Omental fat pad (tissue), 4 donors: ENCODE measurements around the gene MALRD1. TPM values are rescaled to one million over a fixed set of nuclear protein-coding genes. Genes with fewer than 3 reads are reported as not detected.

ENCODE experiments used
- ATAC-seq: fragments of 150-250 bp; one replicate; pipeline ENCODE4 v1.9.1; 2016; ENCODE audit warnings: mild to moderate bottlenecking, moderate library complexity; ENCODE audit not compliant: low FRiP score
- DNase-seq: peaks from one replicate; pipeline ENCODE4 v3.0.0-alpha.2; 2019; ENCODE audit warnings: low spot score
- total RNA-seq, 4 donors: library from RNA; depleted of rRNA; stranded (reverse); fragments of >200 nt; gene quantifications; one replicate each; pipeline ENCODE4 v1.1.0, GENCODE V29; 2016
- TF ChIP-seq, protein P1 (sequence below), 3 donors: fragments of 450-650 bp; IDR thresholded peaks; one replicate each; pipeline ENCODE4 v1.5.1; 2016 to 2017; ENCODE audit warnings: antibody characterized with exemption in 3 of 3, mild to moderate bottlenecking in 3 of 3, moderate library complexity in 2 of 3

Gene MALRD1
- total RNA-seq, 4 donors from 2014 or later: 0.93 to 2.4 (median 1.4) TPM

DNA sequence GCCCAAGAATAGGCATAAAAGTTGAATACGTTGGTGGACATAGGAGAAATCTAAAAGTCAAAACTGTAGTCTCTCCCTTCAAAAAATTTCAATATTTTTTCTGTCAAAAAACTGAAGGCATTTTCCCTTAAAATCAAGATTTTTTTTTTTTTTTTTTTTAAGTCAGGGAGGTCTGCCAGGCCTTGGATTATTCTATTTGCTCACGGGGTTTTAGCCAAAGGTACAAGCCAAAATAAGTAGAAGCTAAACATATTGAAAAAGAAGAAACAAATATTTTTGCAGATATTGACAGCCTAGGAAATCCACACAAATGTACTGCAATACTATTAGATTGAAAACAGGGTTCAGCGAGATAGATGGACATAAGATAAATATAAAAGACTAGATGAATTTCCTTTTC lies 577.6 kb downstream of the MALRD1 start:
- TF ChIP-seq, protein P1, sequence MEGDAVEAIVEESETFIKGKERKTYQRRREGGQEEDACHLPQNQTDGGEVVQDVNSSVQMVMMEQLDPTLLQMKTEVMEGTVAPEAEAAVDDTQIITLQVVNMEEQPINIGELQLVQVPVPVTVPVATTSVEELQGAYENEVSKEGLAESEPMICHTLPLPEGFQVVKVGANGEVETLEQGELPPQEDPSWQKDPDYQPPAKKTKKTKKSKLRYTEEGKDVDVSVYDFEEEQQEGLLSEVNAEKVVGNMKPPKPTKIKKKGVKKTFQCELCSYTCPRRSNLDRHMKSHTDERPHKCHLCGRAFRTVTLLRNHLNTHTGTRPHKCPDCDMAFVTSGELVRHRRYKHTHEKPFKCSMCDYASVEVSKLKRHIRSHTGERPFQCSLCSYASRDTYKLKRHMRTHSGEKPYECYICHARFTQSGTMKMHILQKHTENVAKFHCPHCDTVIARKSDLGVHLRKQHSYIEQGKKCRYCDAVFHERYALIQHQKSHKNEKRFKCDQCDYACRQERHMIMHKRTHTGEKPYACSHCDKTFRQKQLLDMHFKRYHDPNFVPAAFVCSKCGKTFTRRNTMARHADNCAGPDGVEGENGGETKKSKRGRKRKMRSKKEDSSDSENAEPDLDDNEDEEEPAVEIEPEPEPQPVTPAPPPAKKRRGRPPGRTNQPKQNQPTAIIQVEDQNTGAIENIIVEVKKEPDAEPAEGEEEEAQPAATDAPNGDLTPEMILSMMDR (IDR thresholded peaks at IDR 0.05): no peak
- ATAC-seq (no peak), DNase-seq (no peak)

- TF ChIP-seq, protein P1 (IDR thresholded peaks at IDR 0.05): no peak
- no peak for ATAC-seq
- no peak for DNase-seq
Observed at GRCh38 chr10:19628767-19629560, 580.4 kb downstream of the MALRD1 start.

DNA sequence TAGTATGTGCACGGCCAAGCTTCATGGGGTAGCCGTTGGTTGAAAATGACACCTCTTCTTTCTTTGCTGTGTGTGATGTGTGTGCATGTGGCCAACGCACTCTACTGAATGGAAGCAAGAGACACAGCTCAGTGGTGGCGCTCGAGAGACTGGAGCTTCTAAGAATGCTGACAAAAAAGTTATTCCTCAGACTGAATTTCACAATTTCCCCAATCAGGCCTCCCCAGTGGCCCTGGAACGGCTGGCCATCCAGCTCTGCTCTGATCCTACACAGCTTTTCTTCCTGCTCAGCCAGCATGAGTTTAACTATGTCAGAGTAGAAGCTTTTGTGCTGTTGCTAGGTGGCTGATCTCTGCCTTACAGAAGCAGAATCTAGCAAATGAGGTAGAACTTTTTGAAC lies 581.0 kb downstream of the MALRD1 start:
- ATAC-seq: no peak
- TF ChIP-seq, protein P1 (IDR thresholded peaks at IDR 0.05): no peak
- no peak for DNase-seq

DNA sequence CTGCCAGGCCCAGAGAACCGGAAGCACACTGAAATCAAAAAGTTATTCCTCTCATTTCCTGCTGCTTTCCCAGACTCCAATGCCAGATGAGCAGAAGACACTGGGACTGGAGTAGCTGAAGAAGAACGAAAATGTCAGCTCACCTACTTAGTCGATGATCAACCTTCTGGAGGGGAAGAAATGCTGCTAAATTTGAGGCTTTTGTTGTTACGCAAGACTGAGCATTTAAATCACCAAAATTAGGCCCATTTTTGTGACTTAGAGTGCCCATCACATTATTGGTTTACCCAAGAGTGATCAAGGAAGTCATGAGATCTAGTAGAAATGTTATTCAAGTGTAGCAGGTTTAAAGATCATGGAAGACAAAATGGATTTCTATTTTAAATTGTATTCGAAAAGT lies 585.6 kb downstream of the MALRD1 start:
- ATAC-seq (no peak), DNase-seq (no peak)
- TF ChIP-seq, protein P1 (IDR thresholded peaks at IDR 0.05): no peak

DNA sequence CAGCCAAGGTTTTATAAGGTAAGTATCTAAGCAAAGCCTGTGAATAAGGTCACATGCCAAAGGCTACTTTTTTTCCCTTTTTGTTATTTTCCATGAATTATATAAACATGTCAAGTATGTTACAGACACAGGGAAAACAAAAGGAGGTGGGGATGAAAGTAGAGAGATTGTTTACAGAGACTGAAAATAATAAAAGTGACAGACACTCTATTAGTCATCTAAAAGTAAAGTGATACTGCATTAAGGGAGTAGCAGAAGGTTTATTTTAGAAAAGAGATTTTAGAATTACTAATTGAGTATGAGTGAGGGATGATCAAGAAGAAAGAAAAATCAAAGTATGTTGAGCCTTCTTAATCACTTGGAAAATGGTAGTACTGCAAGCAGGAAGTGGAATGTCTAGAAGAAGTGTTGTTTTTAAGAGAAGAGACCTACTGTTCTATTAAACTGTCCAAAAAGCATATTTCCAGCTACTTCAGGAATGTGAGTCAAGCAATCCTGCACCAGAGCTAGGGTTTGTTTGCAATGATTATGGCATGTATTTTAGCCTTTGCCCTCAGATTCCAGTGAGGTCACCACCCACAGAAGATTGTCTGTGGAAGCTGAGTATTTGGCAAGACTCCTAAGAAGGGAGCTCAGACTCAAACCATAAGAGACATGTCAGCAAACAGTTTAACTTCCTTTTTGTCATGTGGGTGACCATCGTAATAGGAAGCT lies 589.7 kb downstream of the MALRD1 start:
- ATAC-seq (peak; percentile 92), DNase-seq (no peak)
- TF ChIP-seq, protein P1 (IDR thresholded peaks at IDR 0.05): no peak

DNA sequence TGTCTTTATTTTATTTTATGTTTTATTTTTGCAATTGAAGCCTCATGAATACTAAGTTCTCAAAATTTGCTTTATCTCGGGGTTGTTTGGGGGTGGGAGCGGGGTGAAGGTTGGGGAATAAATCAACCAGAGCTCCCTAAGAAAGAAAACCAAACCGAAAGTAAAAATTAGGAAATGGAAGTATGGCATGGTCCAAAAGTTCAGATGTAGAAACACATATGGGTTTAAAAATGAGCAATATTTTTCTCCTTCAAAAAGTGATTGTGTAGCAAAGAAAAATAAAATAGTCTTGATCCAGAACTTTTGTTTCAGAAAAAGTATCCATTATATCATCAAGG lies 590.3 kb downstream of the MALRD1 start:
- ATAC-seq (peak; percentile 52), DNase-seq (no peak)
- TF ChIP-seq, protein P1 (IDR thresholded peaks at IDR 0.05): no peak
